Activated CD4-positive, CD25-positive, alpha-beta regulatory T cell treated with anti-CD3 and anti-CD28 coated beads, Interleukin-2, amount 50 U/mL, for 16 hours (primary cell): ENCODE data around the gene WNT5A.

Experiments used
- DNase-seq: peaks from one replicate; pipeline ENCODE4 v3.0.0-alpha.2; 2020; ENCODE audit warnings: low read depth, low spot score

Gene WNT5A

DNA sequence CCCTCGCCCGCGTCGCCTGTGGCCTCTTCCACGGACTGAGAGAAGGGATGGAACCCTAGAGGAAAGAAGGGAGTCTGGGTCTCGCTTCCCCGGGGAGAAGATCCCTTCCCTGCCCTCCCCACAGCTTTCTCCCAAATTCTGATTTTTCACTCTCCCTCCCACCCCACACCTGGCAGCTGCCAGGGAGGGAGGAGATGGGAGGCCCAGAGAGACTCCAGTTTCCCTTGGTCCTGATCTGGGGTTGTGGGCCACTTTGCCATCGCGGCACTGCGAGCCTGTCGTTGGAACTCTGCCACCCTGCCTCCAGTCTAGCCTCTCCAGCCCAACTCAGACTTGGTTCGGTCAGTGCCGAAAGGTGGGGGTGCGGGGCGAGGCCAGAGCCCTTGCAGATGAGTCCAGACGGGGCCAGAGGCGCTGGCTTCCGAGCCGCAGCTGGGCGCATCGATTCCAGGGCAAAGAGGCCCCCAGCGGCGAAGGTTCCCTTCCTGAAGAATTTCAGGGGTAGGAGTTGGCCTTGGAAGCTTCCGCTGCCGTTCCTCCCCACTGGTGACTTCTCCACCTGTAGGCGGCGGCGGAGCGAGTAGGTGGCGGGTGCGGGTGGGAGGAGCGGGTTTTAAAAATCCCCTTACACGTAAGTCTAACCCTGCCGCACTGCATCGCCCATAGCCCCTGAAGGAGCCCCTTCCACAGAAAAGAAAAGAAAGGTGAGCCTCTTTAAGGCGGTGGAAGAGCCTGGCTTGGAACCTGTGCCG, 5.2 kb downstream of the WNT5A start:
- no peak for DNase-seq

- no peak for DNase-seq
These were observed 6.0 kb downstream of the WNT5A start for GRCh38 chr3:55480911-55481743.

DNA sequence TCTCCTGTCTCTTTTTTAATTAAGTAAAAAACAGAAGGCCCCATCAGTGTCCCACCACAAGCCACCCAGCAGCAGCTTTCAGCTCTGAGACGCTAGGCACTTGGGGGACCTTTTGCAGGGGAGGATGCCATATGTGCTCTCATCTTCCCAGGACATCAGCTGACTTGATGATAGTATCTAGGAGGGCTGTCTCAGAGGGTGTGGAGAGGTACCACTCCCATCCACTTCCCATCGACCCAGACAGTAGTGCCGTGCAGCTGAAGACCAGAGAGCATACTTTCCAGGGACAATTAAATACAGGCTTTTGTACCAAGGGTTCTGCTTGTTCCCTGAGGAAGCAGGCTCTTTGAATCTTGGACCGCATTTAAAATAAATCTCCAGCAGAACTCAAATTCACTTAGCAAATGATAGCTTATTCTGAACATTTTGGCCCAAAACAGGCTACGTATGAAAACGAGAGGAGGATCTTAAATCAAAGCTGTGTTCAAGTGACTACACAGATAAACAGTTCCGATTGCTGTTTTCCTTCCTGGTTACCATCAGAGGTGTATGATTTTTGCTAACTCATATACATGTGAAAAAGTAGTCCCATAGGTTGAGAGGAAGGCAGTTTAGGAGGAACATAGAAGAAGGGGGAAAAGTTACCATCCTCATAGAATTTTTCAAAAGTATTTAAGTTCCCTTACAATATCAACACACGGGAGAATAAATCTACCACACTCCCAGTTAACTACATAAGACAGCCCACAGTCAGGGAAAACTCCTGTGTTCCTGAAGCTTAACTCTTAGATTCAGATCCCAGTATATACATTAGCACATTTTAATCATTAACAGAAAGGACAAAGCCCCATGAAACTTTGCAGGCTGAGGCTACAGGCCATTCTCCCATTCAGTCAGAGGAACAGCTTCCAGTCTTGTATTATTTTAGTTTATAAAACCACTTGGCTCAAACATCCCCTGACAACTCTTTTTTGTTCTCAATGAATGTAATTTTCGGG, 9.5 kb downstream of the WNT5A start:
- no peak for DNase-seq

DNA sequence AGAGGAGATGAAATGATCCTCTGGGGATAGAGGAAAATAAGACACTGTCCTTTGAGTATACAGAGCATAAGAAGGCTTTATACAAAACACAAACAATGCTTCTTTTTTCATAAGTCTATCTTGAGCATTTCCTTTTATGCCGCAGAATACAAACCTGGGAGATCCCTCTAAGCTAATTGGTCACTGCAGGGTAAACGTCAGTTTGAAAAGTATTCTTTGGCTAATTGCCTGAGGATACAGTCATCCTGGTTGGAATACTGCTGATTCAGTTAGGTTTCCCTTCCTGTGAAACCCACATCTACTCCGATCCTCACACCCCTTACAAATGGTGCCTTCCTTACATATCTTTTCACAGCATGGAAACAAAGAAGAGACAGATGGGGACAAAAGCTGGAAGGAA, 10.6 kb downstream of the WNT5A start:
- DNase-seq: no peak

- no peak for DNase-seq
These were observed 12.9 kb downstream of the WNT5A start for GRCh38 chr3:55474213-55474632.

- no peak for DNase-seq
These were observed 13.3 kb downstream of the WNT5A start for GRCh38 chr3:55473788-55474187.

DNA sequence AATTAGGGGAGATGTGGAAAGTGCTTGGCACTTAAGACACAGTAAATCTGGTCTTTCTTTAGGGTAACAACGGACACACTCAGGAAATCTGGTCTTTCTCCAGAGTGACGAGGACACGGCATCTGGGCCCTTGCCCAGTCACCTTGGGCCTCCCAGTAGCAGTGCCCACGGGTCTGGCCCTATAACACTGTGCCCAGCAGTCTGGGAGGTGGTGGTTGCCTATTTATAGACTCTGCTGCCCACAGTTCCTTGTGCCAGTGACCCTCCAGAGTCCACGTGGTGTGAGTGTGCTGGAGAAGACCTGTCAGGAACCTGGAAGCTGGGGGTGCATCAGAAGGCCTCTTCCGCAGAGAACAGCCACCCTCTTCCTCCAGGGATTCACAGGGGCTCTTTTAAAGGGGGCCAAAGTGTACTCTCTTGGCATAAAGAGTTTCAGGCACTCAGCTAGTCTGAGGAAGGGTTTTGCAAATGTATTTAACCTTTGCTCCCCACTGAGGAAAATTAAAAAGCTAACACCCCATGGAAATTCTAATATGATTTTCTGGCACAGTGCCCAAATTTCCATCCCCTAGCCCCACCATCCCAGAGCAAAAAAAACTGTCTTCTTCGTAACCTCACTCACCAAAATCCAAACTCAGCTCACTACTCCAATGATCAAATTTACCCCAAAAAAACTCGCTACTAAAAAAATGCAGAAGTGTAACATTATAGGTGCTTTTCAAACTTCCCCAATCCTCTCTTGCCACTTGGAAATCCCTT, 15.4 kb downstream of the WNT5A start:
- no peak for DNase-seq

DNA sequence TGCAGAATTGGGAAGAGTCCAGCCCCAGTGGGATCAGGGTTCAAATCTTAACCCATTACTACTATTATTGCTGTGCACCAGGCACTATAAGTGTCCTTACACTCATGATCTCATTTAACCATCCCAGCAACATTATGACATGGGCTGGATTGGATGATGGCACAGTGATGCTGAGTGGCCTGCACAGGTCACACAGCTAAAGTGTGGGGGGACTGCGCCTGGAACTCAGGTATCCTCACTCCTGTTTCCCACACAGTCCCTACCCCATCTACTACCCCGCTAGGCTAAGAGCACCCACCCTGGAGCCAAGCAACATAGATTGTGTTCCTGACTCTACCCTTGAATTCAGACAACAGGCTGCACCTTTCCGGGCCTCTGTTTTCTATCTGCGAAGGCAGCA, 16.0 kb downstream of the WNT5A start:
- DNase-seq: no peak

GRCh38 chr3:55469957-55470526, 17.1 kb downstream of the WNT5A start:
- DNase-seq: no peak

GRCh38 chr3:55468251-55468650, 18.9 kb downstream of the WNT5A start:
- no peak for DNase-seq

GRCh38 chr3:55467099-55467498, 20.0 kb downstream of the WNT5A start:
- DNase-seq: no peak

DNA sequence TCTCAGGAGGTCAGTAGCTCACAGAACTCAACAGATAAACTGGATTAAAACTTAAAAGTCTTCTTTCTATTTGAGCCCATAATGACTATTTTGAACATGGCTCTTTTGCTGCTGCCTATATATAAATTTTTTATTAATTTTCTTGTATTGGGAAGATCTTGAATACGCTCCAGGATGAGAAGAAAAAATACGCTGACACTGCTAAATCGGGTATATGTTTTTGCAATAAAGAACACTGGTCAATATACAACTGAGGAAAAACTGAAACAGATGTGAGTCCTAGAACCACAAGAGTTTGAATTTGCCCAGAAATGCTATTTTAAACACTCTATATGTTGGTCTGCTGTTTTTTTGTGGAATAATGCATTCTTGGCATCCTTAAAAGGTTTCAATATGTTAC, 20.6 kb downstream of the WNT5A start:
- DNase-seq: no peak

- DNase-seq: no peak
These were observed 25.2 kb downstream of the WNT5A start for GRCh38 chr3:55461896-55462295.

GRCh38 chr3:55459838-55460237, 27.3 kb downstream of the WNT5A start:
- DNase-seq: no peak

GRCh38 chr3:55458181-55458790, 28.8 kb downstream of the WNT5A start:
- no peak for DNase-seq

GRCh38 chr3:55455915-55456314, 31.2 kb downstream of the WNT5A start:
- DNase-seq: no peak

GRCh38 chr3:55454611-55455010, 32.5 kb downstream of the WNT5A start:
- no peak for DNase-seq

- no peak for DNase-seq
These were observed 33.1 kb downstream of the WNT5A start for GRCh38 chr3:55453886-55454496.

DNA sequence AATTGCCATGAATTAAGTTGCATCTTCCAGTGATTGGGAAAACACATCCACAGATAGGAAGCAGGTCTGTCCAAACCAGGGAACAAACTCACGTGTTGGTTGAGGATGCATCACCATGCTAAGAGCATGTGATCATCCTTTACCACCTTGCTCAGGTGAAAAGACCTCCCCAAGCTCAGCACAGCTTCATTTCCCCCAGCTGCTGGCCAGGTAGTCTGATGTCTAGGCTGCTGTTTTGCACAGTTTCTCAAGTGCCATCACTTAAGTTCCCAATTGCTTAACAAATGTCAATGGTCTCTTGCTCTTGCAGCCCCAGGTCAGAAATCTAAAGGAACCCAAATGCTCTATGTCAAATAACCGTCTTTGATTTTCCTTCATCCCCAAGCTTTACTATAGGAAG, 34.2 kb downstream of the WNT5A start:
- DNase-seq: no peak

DNA sequence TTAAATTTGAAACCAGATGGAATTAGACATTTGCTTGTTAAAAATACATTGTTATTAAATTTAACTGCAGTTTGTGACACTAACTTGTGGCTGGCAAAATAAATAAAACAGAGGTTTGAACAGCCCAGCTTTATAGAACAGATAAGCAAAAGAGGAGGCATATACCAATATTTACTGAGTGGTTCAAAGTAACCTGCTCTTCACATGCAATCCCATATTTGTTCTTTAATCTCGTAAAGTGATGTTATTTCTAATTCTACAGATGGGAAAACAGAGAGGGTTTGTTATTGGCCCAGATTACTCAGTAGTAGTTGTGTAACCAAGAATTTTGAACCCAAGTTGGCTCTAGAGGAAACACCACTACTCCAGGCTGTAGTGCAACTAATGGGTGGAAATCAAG, 37.6 kb downstream of the WNT5A start:
- DNase-seq: no peak
